WI38 (cell line): ENCODE measurements around the gene AAK1.
"Not testable (repeated sequence)": the region's sequence is repeated elsewhere in the genome, so short reads cannot be mapped to it uniquely, and the experiment has no call there.

Source experiments
- H3K4me3 ChIP-seq: 2 replicates; pipeline ENCODE4 v1.5.1; 2011; ENCODE audit warnings: low read depth, mild to moderate bottlenecking, control low read depth, low read length
- TF ChIP-seq, protein P1 (sequence below): IDR thresholded peaks from 2 replicates; pipeline ENCODE4 v1.5.1; 2012; ENCODE audit warnings: low read depth, mild to moderate bottlenecking, control low read depth, low read length

The AAK1 gene

DNA sequence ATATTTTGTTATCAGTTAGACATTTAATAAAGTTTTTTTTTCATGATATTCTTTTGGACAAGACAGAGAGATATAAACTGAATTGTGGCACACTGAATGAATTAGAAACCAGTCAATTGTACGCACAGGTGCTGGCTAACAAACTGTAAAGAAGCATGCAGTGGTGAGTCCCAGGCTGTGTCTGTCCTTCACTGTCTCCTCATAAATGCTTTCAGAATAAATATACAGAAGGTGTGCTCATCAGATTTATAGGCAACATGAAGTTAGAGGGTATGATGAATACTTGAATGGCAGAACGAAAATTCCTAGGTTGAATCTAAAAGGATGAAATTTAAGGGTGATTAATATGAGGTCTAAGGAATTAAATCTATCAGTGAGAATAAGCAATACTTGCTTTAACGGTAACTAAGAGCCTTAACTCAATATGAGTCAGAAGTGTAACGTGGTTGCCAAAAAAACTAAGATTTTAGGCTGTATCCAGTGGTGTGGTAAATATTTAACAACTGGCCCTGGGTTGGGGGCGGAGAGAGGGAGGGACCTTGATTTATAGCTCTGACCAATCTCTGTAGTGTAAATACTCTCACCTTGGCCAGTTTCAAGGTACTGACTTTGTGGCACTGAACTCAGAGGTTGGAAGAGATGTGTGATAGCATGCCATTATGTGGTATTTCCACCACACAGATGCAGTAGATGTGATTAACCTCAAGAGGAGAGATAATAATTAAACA lies 41.9 kb upstream of the AAK1 start:
- H3K4me3 ChIP-seq, result no peak overlapping the region
- TF ChIP-seq, protein P1, sequence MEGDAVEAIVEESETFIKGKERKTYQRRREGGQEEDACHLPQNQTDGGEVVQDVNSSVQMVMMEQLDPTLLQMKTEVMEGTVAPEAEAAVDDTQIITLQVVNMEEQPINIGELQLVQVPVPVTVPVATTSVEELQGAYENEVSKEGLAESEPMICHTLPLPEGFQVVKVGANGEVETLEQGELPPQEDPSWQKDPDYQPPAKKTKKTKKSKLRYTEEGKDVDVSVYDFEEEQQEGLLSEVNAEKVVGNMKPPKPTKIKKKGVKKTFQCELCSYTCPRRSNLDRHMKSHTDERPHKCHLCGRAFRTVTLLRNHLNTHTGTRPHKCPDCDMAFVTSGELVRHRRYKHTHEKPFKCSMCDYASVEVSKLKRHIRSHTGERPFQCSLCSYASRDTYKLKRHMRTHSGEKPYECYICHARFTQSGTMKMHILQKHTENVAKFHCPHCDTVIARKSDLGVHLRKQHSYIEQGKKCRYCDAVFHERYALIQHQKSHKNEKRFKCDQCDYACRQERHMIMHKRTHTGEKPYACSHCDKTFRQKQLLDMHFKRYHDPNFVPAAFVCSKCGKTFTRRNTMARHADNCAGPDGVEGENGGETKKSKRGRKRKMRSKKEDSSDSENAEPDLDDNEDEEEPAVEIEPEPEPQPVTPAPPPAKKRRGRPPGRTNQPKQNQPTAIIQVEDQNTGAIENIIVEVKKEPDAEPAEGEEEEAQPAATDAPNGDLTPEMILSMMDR, result no peak

DNA sequence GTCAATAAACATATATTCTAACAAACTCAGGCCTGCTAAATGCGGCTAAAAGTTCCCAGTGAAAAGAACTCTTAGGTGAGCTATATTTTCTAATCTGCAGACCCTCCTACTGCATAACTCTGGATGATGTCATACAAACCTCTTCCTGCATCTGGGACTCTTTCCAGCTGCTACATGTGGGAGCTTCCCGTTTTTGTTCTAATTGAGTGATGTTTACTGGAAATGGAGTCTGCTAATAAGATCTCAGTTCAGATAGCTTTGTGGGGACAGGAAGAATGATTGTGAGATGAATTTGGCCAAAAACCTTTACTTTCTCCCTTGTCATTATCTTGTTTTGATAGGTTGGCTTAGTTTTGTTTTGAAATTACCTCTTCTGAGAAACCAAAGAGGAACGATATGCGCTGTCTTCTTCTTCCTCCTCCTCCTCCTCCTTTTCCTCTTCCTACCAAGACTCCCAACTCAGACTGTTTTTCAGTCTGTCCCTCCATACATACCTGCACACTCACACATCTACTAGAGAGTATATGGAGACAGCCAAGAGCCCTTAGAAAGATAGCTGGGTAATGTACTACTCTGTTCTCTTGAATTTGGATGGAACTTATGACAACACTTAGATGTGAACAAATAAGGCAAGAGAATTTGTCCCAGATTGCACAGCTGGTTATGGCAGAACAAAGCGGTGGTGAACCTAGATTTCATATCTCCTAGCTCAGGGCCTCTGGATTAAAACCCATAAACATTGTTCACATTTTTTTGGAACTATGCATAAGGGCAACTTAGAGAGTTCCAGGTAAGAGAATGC lies 39.8 kb upstream of the AAK1 start:
- TF ChIP-seq, protein P1, result no peak
- no peak overlapping the region for H3K4me3 ChIP-seq

DNA sequence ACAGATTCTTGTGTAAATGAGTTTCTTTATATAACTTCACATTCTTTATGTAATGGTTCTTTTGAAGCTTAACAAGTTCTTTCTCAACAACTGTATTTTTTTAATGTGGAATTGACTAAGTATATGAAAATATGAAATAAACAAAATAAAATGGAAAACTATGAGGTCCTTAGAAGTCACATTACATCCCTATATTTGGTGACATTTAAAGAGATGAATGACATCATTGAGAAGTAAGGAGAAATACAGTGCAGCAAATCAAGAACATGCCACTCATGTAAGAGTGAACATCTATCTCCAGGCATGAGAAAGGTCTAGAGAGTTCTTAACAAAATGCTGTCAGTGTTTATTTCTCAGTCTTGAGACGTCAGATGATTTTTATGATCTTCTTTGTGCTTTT lies 39.0 kb upstream of the AAK1 start:
- TF ChIP-seq, protein P1, result no peak
- H3K4me3 ChIP-seq, result no peak overlapping the region

DNA sequence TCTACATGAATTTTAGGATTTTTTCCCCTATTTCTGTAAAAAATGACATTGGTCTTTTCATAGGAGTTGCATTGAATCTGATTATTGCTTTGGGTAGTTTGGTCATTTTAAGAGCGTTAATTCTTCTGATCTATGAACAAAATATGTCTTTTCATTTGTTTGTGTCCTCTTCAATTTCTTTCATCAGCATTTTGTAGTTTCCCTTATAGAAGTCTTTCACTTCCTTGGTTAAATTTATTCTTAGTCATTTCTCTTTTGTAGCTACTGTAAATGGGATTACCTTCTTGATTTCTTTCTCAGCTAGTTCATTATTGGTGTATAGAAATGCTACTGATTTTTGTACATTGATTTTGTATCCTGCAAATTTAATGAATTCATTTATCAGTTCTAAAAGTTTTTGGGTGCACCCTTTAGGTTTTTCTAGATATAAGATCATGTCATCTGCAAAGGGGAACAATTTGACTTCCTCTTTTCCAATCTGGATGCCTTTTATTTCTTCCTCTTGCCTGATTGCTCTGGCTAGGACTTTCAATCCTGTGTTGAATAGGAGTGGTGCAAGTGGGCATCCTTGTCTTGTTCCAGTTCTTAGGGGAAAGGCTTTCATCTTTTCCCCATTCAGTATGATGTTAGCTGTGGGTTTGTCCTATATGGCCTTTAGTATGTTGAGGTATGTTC lies 36.6 kb upstream of the AAK1 start:
- TF ChIP-seq, protein P1, result no peak
- H3K4me3 ChIP-seq, result no peak overlapping the region

DNA sequence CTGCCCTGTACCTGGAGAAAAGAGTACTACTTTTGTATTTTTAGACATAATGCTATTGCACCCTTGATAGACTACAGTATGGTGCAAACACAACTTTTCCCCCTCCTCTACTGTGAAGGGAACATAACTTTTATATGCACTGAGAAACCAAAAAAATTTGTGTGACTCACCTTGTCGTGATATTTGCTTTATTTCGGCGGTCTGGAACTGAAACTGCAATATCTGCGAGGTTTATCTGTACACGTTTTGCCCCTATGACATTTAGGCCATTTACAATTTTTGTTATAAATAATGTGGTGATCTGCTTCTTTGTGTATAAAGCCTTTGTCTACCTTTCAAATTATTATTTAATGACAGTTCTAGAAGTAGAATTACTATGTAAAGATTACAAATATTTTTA lies 34.4 kb upstream of the AAK1 start:
- no peak overlapping the region for H3K4me3 ChIP-seq
- TF ChIP-seq, protein P1, result no peak

DNA sequence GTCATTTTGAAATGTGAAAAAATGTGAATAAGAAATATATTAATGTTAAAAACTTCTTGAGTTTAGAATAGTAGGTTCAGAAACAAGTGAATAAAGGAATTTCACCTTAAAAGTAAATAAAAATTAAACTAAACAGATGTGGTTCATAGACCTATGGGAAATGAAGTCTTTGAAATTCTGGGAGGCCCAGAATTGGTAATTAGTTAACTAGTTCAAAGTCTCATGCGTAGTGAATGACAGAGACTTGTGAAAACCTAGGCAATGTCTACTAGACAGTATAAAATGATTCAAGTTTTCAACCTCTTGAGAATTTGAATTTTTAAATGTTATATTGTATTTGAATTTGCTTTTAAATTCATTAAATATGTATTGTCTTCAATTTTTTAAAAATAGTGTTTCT lies 32.6 kb upstream of the AAK1 start:
- TF ChIP-seq, protein P1, result no peak
- no peak overlapping the region for H3K4me3 ChIP-seq

DNA sequence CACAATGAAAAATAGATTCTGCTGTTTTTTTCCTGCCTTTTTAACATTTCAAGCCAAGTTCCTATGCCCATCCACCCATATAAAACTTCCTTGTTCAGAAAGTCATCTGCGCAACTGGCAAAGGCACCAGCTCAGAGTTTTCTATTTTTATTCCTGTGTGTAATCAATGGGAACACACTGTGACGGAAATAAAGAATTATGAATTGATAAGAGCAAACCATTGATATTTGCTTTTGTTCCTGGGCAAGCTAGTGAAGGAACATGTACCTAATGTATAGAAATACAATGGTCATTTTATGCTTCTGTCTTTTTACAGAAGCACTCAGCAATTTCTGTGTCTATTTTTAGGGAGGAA lies 30.8 kb upstream of the AAK1 start:
- TF ChIP-seq, protein P1, result no peak
- H3K4me3 ChIP-seq, result no peak overlapping the region

DNA sequence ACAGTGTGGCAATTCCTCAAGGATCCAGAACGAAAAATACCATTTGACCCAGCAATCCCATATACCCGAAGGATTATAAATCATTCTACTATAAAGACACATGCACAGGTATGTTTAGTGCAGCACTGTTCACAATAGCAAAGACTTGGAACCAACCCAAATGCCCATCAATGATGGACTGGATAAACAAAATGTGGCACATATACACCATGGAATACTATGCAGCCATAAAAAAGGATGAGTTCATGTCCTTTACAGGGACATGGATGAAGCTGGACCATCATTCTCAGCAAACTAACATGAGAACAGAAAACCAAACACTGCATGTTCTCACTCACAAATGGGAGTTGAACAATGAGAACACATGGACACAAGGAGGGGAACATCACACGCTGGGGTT lies 29.6 kb upstream of the AAK1 start:
- not testable (repeated sequence) for H3K4me3 ChIP-seq
